IPS DF 19.7 (cell line): Measurements from ENCODE around the gene LSM4.

Experiments
- DNase-seq: peaks from one replicate; pipeline ENCODE4 v3.0.0-alpha.2; 2013; ENCODE audit warnings: low read depth, low spot score

Gene LSM4

GRCh38 chr19:18278521-18279265, 44.2 kb downstream of the LSM4 start:
- no peak for DNase-seq

GRCh38 chr19:18274781-18275356, 48.0 kb downstream of the LSM4 start:
- no peak for DNase-seq

- no peak for DNase-seq
Observed at GRCh38 chr19:18274219-18274780, 48.6 kb downstream of the LSM4 start, which contains the start of gene IQCN. Gene IQCN, minus strand, starts transcription at chr19:18274452. Its CDS starts 4,974 bp downstream, at chr19:18269478.

DNA sequence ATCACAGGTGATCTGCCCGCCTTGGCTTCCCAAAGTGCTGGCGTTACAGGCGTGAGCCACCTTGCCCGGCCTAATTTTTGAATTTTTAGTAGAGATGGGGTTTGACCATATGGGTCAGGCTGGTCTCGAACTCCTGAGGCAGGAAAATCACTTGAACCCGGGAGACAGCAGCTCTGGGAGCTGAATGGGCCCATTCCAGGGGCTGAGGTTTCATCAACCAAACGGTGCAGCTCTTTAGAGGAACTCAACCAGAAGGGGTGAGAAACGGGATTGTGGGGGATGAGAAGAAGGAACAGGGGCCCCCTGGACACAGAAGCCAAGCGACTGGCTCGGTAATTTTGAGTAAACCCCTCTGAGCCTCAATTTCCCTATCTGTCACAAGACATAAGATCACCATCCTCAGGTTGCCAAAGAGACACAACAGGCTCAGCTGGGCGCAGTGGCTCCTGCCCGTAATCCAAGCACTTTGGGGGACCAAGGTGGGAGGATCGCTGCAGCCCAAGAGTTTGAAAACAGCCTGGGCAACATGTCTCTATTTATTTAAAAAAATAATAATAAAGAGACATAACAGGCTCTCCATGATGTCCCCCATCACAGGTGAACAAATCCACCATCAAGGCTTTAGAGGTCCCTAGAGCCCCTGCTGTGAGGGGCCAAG, 49.2 kb downstream of the LSM4 start:
- DNase-seq: no peak

DNA sequence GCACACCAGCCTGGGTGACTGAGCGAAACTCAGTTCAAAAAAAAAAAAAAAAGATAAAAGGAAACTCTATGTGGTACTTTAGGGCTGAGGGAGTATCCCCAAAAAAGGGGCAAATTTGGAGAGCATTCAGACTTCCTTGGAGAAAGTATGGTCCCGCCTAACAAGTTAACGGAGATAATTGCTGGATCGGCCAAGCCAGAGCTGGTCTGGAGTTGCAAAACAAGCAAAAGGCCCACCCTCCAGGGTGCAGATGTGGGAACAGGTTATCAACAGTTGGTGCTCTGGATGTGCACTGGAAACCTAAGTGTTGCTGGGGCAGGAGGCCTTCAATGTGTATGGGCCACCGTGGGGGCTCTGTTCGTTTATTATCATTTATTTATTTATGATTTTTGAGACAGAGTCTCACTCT, 51.4 kb downstream of the LSM4 start:
- no peak for DNase-seq

DNA sequence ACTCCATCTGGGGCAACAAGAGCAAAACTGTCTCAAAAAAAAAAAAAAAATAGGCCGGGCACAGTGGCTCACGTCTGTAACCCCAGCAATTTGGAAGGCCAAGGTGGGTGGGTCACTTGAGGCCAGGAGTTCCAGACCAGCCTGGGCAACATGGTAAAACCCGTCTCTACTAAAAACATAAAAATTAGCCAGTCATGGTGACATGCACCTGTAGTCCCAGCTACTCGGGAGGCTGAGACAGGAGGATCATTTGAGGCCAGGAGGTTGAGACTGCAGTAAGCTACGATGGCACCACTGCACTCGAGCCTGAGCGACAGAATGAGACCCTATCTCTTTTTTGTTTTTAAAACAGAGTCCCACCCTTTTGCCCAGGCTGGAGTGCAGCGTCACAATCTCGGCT, 52.5 kb downstream of the LSM4 start:
- DNase-seq: no peak

DNA sequence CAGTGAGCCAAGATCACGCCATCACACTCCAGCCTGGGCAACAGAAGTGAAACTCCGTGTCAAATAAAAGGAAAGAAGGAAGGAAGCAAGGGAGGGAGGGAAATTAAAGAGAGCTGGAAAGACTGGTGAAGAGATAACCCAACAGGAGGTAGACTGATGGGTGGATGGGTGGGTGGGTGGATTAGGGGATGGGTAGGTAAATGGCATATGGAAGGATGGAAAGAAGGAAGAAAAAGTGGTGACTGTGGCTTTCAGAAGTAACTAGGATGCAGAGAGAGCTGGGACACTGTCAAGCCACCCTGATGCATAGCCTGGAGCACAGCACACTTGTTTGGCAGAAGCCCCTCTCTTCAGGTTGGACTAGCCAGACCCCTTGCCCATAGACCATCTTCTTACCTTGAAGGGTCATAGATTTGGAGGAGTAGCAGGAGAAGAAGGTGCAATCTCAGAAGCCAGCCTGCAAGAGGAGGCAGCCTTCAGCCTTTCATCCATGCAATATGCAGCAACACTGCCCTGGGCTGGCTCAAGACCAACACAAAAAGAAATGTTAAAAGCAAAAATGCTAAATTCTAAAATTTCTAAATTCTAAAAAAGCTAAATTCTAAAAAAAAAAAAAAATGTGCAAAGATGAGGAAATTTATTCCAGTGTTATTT, 53.7 kb downstream of the LSM4 start:
- no peak for DNase-seq

DNA sequence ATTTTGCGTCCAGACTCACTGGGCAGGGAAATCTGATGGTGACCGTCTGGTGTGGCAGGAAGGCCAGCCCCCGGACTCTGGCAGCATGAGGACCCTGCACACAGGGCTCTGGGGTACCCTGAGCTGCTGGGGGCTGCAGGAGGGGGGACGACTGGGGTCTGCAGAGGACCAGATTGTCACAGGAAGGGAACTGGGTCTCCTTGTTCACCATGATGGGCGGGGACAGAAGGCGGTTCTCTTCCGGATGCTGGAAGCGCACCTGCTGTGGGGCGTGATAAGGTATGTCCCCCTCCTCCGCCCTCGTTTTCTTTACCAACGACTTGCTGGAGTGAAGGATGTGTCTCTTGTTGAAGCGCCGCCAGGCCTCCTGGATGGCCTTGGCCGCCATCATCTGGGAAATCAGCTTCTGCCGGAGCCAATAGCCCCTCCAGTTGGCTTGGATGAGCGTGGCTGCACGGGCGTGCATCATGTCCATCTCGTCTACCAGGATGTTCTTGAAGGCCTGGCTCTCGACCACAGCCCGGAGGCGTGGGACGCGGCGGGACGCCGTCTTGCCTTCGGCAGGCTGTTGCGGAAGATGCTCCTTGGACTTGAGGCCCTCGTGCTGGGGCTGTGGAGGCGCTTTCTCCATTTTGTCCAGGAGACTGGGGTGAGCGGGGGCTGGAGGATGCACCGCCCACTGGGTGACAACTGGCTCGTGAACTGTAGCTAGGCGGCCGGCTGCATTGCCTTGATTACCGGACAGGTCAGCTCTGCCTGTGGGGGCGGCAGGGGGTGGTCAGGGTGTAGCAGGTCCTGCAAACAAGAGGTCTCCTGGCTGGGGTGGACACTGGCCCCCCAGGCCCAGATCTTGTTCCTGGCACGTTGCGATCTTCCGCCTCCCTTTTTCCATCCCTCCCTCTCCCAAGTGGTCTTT, 55.8 kb downstream of the LSM4 start:
- DNase-seq: no peak

GRCh38 chr19:18265582-18265981, 57.3 kb downstream of the LSM4 start:
- DNase-seq: no peak

DNA sequence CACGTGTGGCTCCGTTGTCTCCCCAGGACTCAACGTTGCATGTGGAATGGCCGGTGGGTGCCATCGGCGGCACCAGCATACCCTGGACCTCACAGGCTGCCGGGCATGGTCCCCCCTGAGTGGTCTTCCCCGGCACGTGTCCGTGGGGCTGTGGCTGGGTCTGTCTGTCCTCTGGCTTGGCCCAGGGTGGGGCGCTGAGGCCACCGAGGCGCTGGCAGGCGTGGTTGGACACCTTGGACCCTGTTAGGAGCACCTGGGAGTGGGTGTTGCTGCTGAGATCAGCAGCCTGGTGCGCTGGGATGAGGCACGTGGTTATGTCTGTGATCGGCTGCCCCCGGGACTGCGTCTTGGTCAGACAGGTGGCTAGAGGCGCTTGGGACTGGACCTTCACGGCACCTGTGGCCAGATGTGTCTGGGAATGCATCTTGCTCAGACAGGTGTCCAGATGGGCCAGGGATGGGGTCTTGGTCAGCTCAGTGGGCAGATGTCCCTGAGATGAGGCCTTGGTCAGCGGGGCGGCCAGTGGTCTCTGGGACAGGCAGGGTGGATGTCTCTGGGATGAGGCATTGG, 57.8 kb downstream of the LSM4 start:
- no peak for DNase-seq

GRCh38 chr19:18264137-18264854, 58.6 kb downstream of the LSM4 start:
- no peak for DNase-seq

GRCh38 chr19:18263324-18264136, 59.3 kb downstream of the LSM4 start:
- DNase-seq: no peak

- no peak for DNase-seq
Observed at GRCh38 chr19:18262917-18263316, 60.0 kb downstream of the LSM4 start.

DNA sequence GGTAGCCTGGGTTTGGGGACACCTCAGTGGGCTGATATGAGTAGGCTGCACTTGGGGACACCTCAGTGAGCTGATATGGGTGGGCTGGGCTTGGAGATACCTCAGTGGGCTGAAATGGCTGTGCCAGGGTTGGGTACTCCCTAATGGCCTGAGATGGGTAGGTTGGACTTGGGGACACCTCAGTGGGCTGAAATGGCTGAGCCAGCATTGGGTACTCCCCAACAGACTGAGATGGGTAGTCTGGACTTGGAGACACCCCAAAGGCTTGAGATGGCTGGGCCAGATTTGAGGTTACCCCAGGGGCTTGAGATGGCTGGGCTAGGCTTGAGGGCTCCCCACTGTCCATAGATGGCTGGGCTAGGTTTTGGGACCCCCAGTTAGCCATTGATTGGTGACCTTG, 60.7 kb downstream of the LSM4 start:
- DNase-seq: no peak

- DNase-seq: no peak
Observed at GRCh38 chr19:18261474-18261873, 61.4 kb downstream of the LSM4 start.

DNA sequence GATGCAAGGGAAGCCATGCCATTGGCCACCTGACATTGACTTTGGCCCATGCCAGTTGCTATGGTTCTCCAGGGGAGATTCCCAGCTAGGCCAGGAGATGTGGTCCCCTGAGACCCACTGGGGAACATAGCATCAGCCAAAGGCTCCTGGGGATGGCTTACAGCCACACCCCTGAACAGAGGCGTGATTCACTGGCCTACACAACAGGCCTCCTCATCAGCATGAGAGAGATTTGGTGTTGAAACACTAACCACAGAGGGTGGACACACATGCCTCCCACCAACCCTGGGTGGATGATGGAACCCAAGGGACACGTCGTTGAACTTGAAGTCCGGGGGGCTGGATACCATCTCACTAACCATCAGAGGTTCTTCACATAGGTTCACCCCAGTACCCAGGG, 63.0 kb downstream of the LSM4 start:
- no peak for DNase-seq

DNA sequence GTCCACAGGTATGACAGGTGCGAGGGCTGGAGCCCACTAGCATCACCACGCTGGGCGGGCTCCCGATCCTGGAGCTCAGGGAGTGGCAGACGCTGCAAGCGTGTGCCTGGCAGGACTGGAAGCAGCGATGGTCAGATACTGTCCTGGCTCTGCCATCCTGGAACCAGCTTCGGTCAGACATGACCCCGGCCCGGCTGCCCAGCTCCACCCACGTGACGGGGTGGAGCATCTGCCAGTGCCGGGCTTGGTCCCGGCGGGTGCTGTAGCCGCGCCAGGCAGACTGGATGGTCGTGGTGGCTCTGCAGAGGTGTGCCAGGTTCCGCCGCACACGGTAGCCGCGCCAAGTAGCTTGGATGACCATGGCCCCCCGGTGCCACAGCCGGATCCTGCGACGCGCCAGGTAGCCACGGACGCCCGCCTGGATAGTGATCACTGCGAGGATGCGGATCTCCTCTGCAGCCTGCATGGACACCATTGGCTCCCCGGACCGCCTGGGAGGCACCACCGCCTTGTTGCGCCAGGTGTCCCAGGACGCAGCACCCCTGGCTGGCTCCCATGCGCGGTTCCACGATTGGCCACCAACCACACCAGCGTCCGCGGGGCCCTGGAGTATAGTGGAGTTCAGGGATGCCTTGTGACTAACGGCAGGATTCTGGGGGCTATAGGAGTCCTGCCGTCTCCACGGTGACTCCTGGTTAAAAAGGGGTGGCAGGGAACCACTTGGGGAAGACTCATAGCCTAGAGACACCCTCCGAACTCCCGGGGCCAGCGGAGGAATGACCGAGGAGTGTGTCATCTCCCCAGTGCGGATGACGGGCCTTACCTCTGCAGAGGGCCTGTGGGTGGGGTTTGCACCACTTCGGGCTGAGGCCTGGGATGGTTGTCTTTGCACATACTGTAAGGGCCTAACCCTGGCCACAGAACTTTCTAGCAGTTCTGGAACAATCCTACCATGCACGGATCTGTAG, 65.1 kb downstream of the LSM4 start:
- DNase-seq: no peak
